HepG2 (cell line): ENCODE data around the gene ANO2. TPM values are rescaled to one million over a fixed set of nuclear protein-coding genes. Genes with fewer than 3 reads are reported as not detected.

Experiments used
- ATAC-seq: fragments of 200-7000 bp; cut with Tn5 transposase; 3 replicates; pipeline ENCODE4 v1.9.1; 2020; ENCODE audit warnings: mild to moderate bottlenecking, moderate library complexity
- BruUV-seq: library from RNA; stranded (reverse); fragments of 400-500 nt; replicated peaks from 2 replicates; lab custom pipeline; 2021; lab: Mats Ljungman, UMichigan
- CTCF ChIA-PET: fragments of 300-600 bp; formaldehyde crosslinking; extraction: SDS; loops from one replicate; lab custom pipeline; 2021; ENCODE audit warnings: low total read pairs, inconsistent platforms, low intra/inter-chr PET ratio; lab: Yijun Ruan, JAX
- POLR2A ChIA-PET: fragments of 350-600 bp; sonication (Branson Sonifier 250); formaldehyde crosslinking; loops from one replicate; lab custom pipeline; 2020; ENCODE audit warnings: antibody characterized with exemption, inconsistent platforms; lab: Yijun Ruan, JAX
- DNase-seq: peaks from one replicate; pipeline ENCODE4 v3.0.0-alpha.2; 2015; ENCODE audit warnings: low spot score
- FAIRE-seq: peaks from 3 replicates; lab custom pipeline; 2011; peaks lifted over from hg19 to GRCh38; lab: Jason Lieb, UNC
- H2AFZ ChIP-seq: one replicate; pipeline ENCODE4 v1.6.1; 2011; ENCODE audit warnings: low read length, inconsistent platforms
- H3K27ac ChIP-seq: fragments of 300-600 bp; 3 replicates; pipeline ENCODE4 v1.8.0; 2011; ENCODE audit warnings: mixed run types, mild to moderate bottlenecking, mixed read lengths, low read length, inconsistent platforms; ENCODE audit not compliant: insufficient read depth; ENCODE audit errors: extremely low read length
- H3K27me3 ChIP-seq, 2 experiments: fragments of 200-600 bp in 1 of 2; 2 replicates in 1 of 2; 3 replicates in 1 of 2; pipeline versions ENCODE4 v1.6.0 to v1.8.0; 2011; ENCODE audit warnings: low read length in 2 of 2, mild to moderate bottlenecking in 2 of 2, moderate library complexity in 2 of 2, inconsistent platforms in 1 of 2; ENCODE audit not compliant: insufficient read depth in 2 of 2, control insufficient read depth in 1 of 2
- H3K36me3 ChIP-seq, 2 experiments: fragments of 200-600 bp in 1 of 2; replicated peaks in 1 of 2; 2 replicates in 1 of 2; 3 replicates in 1 of 2; pipeline versions ENCODE4 v1.5.1 to v1.8.0; 2011; ENCODE audit warnings: low read length in 2 of 2, inconsistent platforms in 1 of 2; ENCODE audit not compliant: insufficient read depth in 2 of 2, control insufficient read depth in 1 of 2
- H3K4me1 ChIP-seq: 2 replicates; pipeline ENCODE4 v1.5.1; 2012; ENCODE audit warnings: low read length, inconsistent platforms; ENCODE audit not compliant: insufficient read depth
- H3K4me2 ChIP-seq: 2 replicates; pipeline ENCODE4 v1.6.0; 2011; ENCODE audit warnings: low read depth, low read length, inconsistent platforms
- H3K4me3 ChIP-seq, 3 experiments: fragments of 200-600 bp in 1 of 3; sonication (generic), shearing (Covaris generic) in 1 of 3; replicated peaks in 1 of 3; 2 replicates each; pipeline ENCODE4 v1.5.1; 2011 to 2016; ENCODE audit warnings: low read length in 3 of 3, inconsistent platforms in 2 of 3, low read depth in 2 of 3, mild to moderate bottlenecking in 2 of 3, control low read depth in 1 of 3, mixed read lengths in 1 of 3; ENCODE audit not compliant: insufficient read depth in 1 of 3
- H3K79me2 ChIP-seq: one replicate; pipeline ENCODE4 v1.6.1; 2011; ENCODE audit warnings: low read length, inconsistent platforms; ENCODE audit not compliant: insufficient read depth
- H3K9ac ChIP-seq: 2 replicates; pipeline ENCODE4 v1.6.0; 2011; ENCODE audit warnings: mild to moderate bottlenecking, low read depth, low read length, inconsistent platforms; ENCODE audit not compliant: insufficient read depth
- H3K9me3 ChIP-seq: 2 replicates; pipeline ENCODE4 v1.5.1; 2012; ENCODE audit warnings: mild to moderate bottlenecking, low read length
- H4K20me1 ChIP-seq: 2 replicates; pipeline ENCODE4 v1.6.0; 2011; ENCODE audit warnings: inconsistent platforms, mild to moderate bottlenecking, low read length, moderate library complexity; ENCODE audit not compliant: insufficient read depth
- CBFB ChIP-seq: sonication (generic); formaldehyde crosslinking; IDR thresholded peaks from 2 replicates; pipeline ENCODE4 v1.4.0; 2020; ENCODE audit warnings: missing genetic modification reagents
- KDM4B ChIP-seq: sonication (generic); formaldehyde crosslinking; IDR thresholded peaks from 2 replicates; pipeline ENCODE4 v1.4.0; 2020; ENCODE audit warnings: missing genetic modification reagents
- SIX1 ChIP-seq: sonication (generic); formaldehyde crosslinking; IDR thresholded peaks from 2 replicates; pipeline ENCODE4 v1.4.0; 2020; ENCODE audit warnings: missing genetic modification reagents, borderline replicate concordance
- WGBS: methylation state at CpG from one replicate; pipeline ENCODE4 v1.1.6; 2017; ENCODE audit warnings: low lambda C conversion rate; 5-methylcytosine and 5-hydroxymethylcytosine counted together
- in situ Hi-C: cut with HindIII; loops from 2 replicates; pipeline ENCODE4 v1.10.0; 2017; ENCODE audit warnings: low pct_unique_long_range_greater_than_20kb; ENCODE audit not compliant: extremely low pct_ligation_motif_present
- intact Hi-C: fragments of 100-400 bp; cut with micrococcal nuclease; formaldehyde crosslinking; loops from one replicate; pipeline ENCODE4 v1.10.0; 2022; ENCODE audit not compliant: unreplicated experiment
- polyA plus RNA-seq, 8 experiments: library from polyadenylated mRNA; depleted of rRNA in 3 of 8; stranded (reverse) in 7 of 8; unstranded in 1 of 8; fragments of >200 nt; fragmentation: Illumina TruSeq in 4 of 8; extraction: Trizol in 4 of 8; gene quantifications; 2 replicates each; pipeline versions ENCODE4 v1.2.1 to v1.2.3, GENCODE V29; 2011 to 2016; ENCODE audit warnings: low read depth in 4 of 8, missing spikeins in 1 of 8, mixed read lengths in 1 of 8; ENCODE audit not compliant: insufficient read depth in 1 of 8
- total RNA-seq, 5 experiments: library from RNA; depleted of rRNA; stranded (reverse); fragments of >200 nt; fragmentation: Illumina TruSeq; extraction: Trizol; gene quantifications; 2 replicates each; pipeline ENCODE4 v1.2.3, GENCODE V29; 2016; ENCODE audit warnings: low read depth in 1 of 5
- TF ChIP-seq, protein P1 (sequence below): sonication (generic); formaldehyde crosslinking; conservative IDR thresholded peaks from 2 replicates; pipeline ENCODE4 v1.8.0; 2022; ENCODE audit warnings: low read depth, missing genetic modification reagents
- TF ChIP-seq, protein P2 (sequence below): sonication (generic); formaldehyde crosslinking; IDR thresholded peaks from 2 replicates; pipeline ENCODE4 v1.5.0; 2020; ENCODE audit warnings: missing genetic modification reagents

The ANO2 gene
- total and polyA plus RNA-seq, 2 of the 13 experiments (the other 11 are each of a cell fraction or from before 2014, with no cell fraction given) = 0.18 TPM; not detected in 1

DNA sequence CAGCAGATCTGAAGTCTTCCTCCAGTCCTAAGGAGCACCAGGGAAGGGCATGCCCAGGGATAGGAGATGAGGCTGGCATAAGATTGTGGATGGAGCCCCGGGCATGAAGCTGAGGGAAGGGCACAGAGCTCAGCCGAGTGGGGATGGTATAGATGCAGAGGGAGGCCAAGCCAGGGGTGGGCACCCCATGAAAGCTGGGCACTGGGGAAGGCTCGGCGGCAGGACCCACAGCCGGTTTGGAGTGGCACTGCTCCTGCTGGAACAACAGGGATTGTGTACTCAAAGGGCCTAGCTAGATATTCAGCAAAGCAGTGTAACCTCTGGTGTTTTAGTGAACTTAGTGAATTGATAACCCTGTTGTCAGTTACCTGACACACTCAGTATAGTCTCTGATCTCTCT, 396.0 kb downstream of the ANO2 start:
- TF ChIP-seq CBFB (CRISPR knock-in tag) (no peak), SIX1 (CRISPR knock-in tag) (no peak), KDM4B (no peak)
- TF ChIP-seq, protein P1, sequence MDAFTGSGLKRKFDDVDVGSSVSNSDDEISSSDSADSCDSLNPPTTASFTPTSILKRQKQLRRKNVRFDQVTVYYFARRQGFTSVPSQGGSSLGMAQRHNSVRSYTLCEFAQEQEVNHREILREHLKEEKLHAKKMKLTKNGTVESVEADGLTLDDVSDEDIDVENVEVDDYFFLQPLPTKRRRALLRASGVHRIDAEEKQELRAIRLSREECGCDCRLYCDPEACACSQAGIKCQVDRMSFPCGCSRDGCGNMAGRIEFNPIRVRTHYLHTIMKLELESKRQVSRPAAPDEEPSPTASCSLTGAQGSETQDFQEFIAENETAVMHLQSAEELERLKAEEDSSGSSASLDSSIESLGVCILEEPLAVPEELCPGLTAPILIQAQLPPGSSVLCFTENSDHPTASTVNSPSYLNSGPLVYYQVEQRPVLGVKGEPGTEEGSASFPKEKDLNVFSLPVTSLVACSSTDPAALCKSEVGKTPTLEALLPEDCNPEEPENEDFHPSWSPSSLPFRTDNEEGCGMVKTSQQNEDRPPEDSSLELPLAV (CRISPR knock-in tag) = no peak
- TF ChIP-seq, protein P2, sequence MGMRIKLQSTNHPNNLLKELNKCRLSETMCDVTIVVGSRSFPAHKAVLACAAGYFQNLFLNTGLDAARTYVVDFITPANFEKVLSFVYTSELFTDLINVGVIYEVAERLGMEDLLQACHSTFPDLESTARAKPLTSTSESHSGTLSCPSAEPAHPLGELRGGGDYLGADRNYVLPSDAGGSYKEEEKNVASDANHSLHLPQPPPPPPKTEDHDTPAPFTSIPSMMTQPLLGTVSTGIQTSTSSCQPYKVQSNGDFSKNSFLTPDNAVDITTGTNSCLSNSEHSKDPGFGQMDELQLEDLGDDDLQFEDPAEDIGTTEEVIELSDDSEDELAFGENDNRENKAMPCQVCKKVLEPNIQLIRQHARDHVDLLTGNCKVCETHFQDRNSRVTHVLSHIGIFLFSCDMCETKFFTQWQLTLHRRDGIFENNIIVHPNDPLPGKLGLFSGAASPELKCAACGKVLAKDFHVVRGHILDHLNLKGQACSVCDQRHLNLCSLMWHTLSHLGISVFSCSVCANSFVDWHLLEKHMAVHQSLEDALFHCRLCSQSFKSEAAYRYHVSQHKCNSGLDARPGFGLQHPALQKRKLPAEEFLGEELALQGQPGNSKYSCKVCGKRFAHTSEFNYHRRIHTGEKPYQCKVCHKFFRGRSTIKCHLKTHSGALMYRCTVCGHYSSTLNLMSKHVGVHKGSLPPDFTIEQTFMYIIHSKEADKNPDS (CRISPR knock-in tag) = no peak
- H3K4me2 ChIP-seq = no peak overlapping the region
- intact Hi-C loops = no loop called here

More for the DNA sequence above, 396.0 kb downstream of the ANO2 start:
- no TSS peak for BruUV-seq
- no peak for FAIRE-seq
- Histone ChIP-seq H3K27ac (no peak overlapping the region), H3K27me3 (no peaks in the 10 kb centered on the region), H4K20me1 (no peaks in the 10 kb centered on the region), H3K36me3 (no peaks in the 10 kb centered on the region), H3K4me1 (no peaks in the 10 kb centered on the region), H3K9ac (no peak overlapping the region), H3K4me3 (no peak overlapping the region), H2AFZ (no peak overlapping the region), H3K9me3 (no peaks in the 10 kb centered on the region), H3K79me2 (no peaks in the 10 kb centered on the region)
- no peak for DNase-seq
- CTCF ChIA-PET = no interaction called here
- POLR2A ChIA-PET = no interaction called here
- no peak for ATAC-seq
- 35% methylated on average over 5 of the region's 5 CpGs for WGBS
- in situ Hi-C loops = no loop called here
